Ishikawa (cell line): ENCODE results near the gene TSGA10IP.

Source experiments
- EP300 ChIP-seq: IDR thresholded peaks from 2 replicates; pipeline ENCODE4 v1.6.1; 2012; ENCODE audit warnings: borderline replicate concordance
- RAD21 ChIP-seq: IDR thresholded peaks from 2 replicates; pipeline ENCODE4 v1.6.1; 2012; ENCODE audit warnings: low read depth

GRCh38 chr11:65981101-65981740 is 35.9 kb downstream of the TSGA10IP start:
- no peak for TF ChIP-seq RAD21
- TF ChIP-seq EP300 = no peak
